ENCODE data around the gene PRR11.

The PRR11 gene

DNA sequence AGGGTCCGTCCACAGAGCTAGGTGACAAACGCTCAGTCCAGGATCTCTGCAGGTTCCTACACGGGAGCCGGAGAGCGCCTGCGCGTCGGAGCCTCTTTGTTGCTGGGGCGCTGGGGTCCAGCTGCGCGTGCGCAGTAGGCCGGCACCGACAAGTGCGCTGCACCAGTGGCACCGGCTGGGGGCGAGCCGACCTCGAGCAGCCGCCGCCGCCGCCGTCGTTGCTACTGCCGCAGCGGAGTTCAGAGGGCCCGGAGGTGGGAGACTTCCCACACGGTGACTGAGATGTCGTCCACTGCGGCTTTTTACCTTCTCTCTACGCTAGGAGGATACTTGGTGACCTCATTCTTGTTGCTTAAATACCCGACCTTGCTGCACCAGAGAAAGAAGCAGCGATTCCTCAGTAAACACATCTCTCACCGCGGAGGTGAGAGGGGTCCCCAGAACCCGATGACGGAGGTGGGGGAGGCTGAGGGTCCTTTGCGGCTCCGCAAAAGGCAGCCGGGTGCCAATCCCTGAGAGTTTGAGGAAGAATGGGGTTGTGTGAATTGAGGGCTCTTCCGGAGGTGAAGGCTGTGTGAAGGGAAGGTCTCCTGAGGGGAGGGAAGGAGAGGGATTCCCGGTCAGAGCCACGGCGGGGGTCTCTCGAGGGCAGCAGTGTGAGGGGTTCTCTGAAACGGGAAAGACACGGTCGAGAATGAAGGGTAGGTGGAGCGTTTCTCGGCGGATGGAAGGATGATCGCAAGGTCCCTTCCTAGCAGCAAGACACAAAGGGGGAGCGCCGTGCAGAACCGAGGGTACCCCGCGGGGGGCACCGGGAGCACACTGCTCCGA lies 65.0 kb downstream of the PRR11 start, which contains the start of gene GDPD1:
Gene GDPD1 (plus strand): TSS at position 184 of the 831 bp plus-strand sequence. CDS start 99 bp downstream, at position 283.
- no peak for TF ChIP-seq GATA3 (IDR thresholded peaks at IDR 0.05; ENCODE audit: low read depth, low read length)
- TF ChIP-seq GATA2 (IDR thresholded peaks at IDR 0.05; ENCODE audit: low read depth, low read length): no peak

DNA sequence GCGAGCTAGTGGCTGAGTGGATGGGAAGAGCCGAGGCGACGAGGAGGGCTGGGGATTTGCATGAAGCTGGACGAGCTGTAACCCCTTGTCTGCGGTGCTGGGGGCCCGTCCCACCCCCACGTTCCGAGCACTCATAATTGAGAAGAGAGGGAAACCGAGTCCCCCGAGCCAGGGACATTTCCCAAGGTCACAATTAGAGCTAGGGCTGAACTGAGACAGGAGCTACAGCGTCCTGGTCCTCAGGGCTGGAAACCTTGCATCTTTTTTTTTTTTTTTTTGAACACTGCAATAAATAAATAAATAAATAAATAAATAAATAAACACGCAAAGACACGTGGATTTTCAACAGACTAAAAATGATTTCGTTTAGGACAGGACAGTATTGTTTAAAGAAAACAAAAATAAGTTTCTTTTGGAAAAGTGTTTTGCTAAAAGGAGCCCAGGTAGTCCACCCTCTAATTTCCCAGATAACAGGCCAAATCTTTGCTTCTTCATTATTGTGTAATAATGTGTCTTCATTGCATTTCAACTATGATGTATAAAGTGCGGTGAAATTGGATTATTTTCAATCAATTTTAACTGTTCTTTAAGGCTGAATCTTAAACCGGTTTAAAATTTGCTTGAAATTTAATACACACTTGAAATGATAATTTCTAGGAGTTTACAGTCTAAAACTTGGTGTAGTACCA lies 65.8 kb downstream of the PRR11 start:
- TF ChIP-seq GATA2 (IDR thresholded peaks at IDR 0.05; ENCODE audit: low read depth, low read length): no peak
- no peak for TF ChIP-seq GATA3 (IDR thresholded peaks at IDR 0.05; ENCODE audit: low read depth, low read length)

GRCh38 chr17:59223813-59224212 lies 68.3 kb downstream of the PRR11 start:
- TF ChIP-seq GATA3 (IDR thresholded peaks at IDR 0.05; ENCODE audit: low read depth, low read length) (no peak), GATA2 (IDR thresholded peaks at IDR 0.05; ENCODE audit: low read depth, low read length) (no peak)

DNA sequence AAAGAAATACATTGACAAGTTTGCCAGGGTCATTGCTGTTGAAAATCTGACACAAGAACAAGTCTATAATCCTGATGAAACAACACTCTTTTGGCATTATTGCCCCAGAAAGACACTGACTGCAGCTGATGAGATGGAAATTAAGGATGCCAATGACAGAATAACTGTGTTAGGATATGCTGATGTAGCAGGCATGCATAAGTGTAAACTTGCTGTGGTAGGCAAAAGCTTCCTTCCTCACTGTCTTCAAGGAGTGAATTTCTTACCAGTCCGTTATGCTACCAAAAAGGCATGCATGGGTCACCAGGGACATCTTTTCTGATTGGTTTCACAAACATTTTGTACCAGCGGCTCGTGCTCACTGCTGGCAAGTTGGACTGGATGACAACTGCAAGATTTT lies 75.2 kb downstream of the PRR11 start:
- TF ChIP-seq GATA2 (IDR thresholded peaks at IDR 0.05; ENCODE audit: low read depth, low read length): no peak
- no peak for TF ChIP-seq GATA3 (IDR thresholded peaks at IDR 0.05; ENCODE audit: low read depth, low read length)

DNA sequence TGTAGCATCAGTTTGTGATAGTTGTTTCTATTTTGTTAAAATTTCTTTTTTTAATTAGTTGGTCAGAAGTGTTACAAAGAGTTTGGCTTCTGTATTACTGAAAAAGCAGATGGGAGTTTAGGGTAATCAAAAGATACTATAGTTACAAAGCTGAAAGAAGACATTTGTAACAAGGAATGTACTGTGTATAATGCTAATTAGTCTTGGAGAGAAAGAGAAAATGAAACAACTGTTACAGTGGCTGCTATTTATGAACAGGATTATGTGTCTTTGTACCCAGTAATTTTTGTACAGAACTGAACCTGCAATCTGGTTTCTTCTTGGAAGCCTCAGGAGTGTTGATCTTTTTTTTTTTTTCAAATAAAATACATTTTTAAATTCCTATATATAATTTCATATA lies 79.1 kb downstream of the PRR11 start:
- no peak for TF ChIP-seq GATA2 (IDR thresholded peaks at IDR 0.05; ENCODE audit: low read depth, low read length)
- TF ChIP-seq GATA3 (IDR thresholded peaks at IDR 0.05; ENCODE audit: low read depth, low read length): no peak

- TF ChIP-seq GATA2 (IDR thresholded peaks at IDR 0.05; ENCODE audit: low read depth, low read length) (no peak), GATA3 (IDR thresholded peaks at IDR 0.05; ENCODE audit: low read depth, low read length) (no peak)
Observed at GRCh38 chr17:59238906-59239305, 83.4 kb downstream of the PRR11 start.

DNA sequence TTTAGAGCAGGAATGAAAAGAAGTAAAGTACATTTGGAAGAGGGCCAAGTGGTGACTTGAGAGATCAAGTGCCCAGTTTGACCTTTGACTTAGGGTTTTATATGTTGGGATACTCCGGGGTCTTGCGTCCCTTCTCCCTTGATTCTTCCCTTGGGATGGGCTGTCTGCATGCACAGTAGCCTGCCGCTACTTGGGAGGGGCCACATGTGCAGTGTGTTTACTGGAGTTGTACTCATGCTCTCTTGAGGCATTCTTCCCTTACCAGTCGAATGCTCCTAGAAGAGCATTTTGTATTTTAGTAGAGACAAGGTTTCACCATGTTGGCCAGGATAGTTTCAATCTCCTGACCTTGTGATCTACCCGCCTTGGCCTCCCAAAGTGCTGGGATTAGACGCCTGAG lies 88.5 kb downstream of the PRR11 start:
- TF ChIP-seq GATA3 (IDR thresholded peaks at IDR 0.05; ENCODE audit: low read depth, low read length): no peak
- TF ChIP-seq GATA2 (IDR thresholded peaks at IDR 0.05; ENCODE audit: low read depth, low read length): no peak
